MCF 10A (cell line): ENCODE results near the gene PDHB. TPM values are rescaled to one million over a fixed set of nuclear protein-coding genes. Genes with fewer than 3 reads are reported as not detected.
A peak's percentile ranks its signal among the peaks of the same experiment; 100 is the strongest.

Experiments used
- BruUV-seq: library from RNA; stranded (reverse); fragments of 400-500 nt; replicated peaks from 2 replicates; lab custom pipeline; 2021; lab: Mats Ljungman, UMichigan
- CTCF ChIA-PET: fragments of 300-600 bp; sonication (Branson Sonifier 250); formaldehyde crosslinking; extraction: SDS; loops from one replicate; lab custom pipeline; 2021; ENCODE audit warnings: antibody characterized with exemption, inconsistent platforms; lab: Yijun Ruan, JAX
- POLR2A ChIA-PET: fragments of 300-600, 350-650 bp; sonication (Branson Sonifier 250); formaldehyde crosslinking; extraction: SDS; loops from one replicate; lab custom pipeline; 2020; ENCODE audit warnings: antibody characterized with exemption, inconsistent platforms; lab: Yijun Ruan, JAX
- DNase-seq: peaks from one replicate; pipeline ENCODE4 v3.0.0-alpha.2; 2018; ENCODE audit not compliant: unreplicated experiment
- H3K27ac Mint-ChIP-seq: one replicate; pipeline ENCODE4 v1.8.0; 2022; ENCODE audit warnings: mild to moderate bottlenecking, low read depth, mixed read lengths; ENCODE audit not compliant: unreplicated experiment
- H3K27me3 Mint-ChIP-seq: one replicate; pipeline ENCODE4 v1.8.0; 2022; ENCODE audit warnings: mixed read lengths; ENCODE audit not compliant: insufficient read depth, unreplicated experiment
- H3K36me3 Mint-ChIP-seq: one replicate; pipeline ENCODE4 v1.8.0; 2022; ENCODE audit warnings: mild to moderate bottlenecking, moderate library complexity, mixed read lengths; ENCODE audit not compliant: insufficient read depth, unreplicated experiment
- H3K4me1 Mint-ChIP-seq: one replicate; pipeline ENCODE4 v1.8.0; 2022; ENCODE audit warnings: mixed read lengths; ENCODE audit not compliant: insufficient read depth, unreplicated experiment
- H3K4me3 Mint-ChIP-seq: one replicate; pipeline ENCODE4 v1.8.0; 2022; ENCODE audit warnings: mild to moderate bottlenecking, moderate library complexity, mixed read lengths; ENCODE audit not compliant: unreplicated experiment
- H3K9me3 Mint-ChIP-seq: one replicate; pipeline ENCODE4 v1.8.0; 2022; ENCODE audit warnings: mixed read lengths; ENCODE audit not compliant: unreplicated experiment
- CTCF ChIP-seq: fragments of 200-600 bp; IDR thresholded peaks from one replicate; pipeline ENCODE4 v1.8.0; 2022; ENCODE audit warnings: antibody characterized with exemption, mild to moderate bottlenecking; ENCODE audit not compliant: unreplicated experiment
- intact Hi-C: fragments of 100-400 bp; cut with micrococcal nuclease; formaldehyde crosslinking; loops from 2 replicates; pipeline ENCODE4 v1.14.1; 2022
- total RNA-seq: library from RNA; stranded (reverse); gene quantifications from 2 replicates; pipeline ENCODE4 v1.2.3, GENCODE V29; 2022

The PDHB gene
- total RNA-seq, 1 experiment from 2014 or later, result 62.2 TPM

- peak; percentile 95 for DNase-seq
- ChIA-PET POLR2A (interaction anchor here (0.7 to 2.4 kb wide), 9 partner anchors 9 to 129 kb away, joined by 3 to 9 read pairs (median 5); partner anchors contain the start of genes KCTD6 and PDHB), CTCF (interaction anchor here (0.6 to 2.5 kb wide), 25 partner anchors 10 to 1367 kb away, joined by 3 to 31 read pairs (median 4); partner anchors contain the start of gene KCTD6)
- no peak overlapping the region for H3K4me3 Mint-ChIP-seq
- no peaks in the 10 kb centered on the region for H3K27me3 Mint-ChIP-seq
- peak; percentile 89 for TF ChIP-seq CTCF
- peaks cover 6% of the 10 kb centered on the region for H3K36me3 Mint-ChIP-seq
- no TSS peak for BruUV-seq
- intact Hi-C loops, result loop anchor here (1.0 kb wide), 3 partner anchors 29 to 69 kb away; partner anchors contain the start of gene KCTD6
- peak overlapping the region; percentile 71 for H3K27ac Mint-ChIP-seq
- peaks cover 20% of the 10 kb centered on the region for H3K4me1 Mint-ChIP-seq
- no peaks in the 10 kb centered on the region for H3K9me3 Mint-ChIP-seq
Measured at GRCh38 chr3:58463181-58463941, 29.7 kb upstream of the PDHB start.

DNA sequence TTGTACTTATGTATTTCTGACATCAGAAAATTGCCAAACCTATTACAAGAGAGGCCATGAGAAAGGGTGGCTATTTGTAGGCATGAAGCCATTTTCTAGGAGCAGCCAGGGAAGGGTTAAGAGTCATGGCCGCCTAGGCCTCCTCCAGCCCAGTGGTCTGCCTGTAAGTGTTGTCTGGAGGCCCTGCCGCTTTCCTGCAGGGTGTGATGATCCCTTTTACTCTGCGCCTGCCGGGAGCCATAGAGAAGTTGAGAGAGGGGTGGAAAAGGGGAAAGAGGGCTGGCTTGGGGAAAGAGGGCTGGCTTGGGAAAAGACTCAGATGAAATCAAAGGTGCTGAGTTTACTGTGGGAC lies 29.2 kb upstream of the PDHB start:
- TF ChIP-seq CTCF, result no peak
- H3K4me1 Mint-ChIP-seq, result peaks cover 20% of the 10 kb centered on the region
- DNase-seq, result no peak
- no peak overlapping the region for H3K4me3 Mint-ChIP-seq
- intact Hi-C loops, result loop anchor here (1.0 kb wide), 3 partner anchors 29 to 69 kb away; partner anchors contain the start of gene KCTD6
- ChIA-PET POLR2A (no interaction called here), CTCF (interaction anchor here (1.1 kb wide), 1 partner anchor 8 kb away, joined by 4 read pairs; no protein-coding TSS in a partner anchor)
- BruUV-seq, result no TSS peak
- peaks cover 6% of the 10 kb centered on the region for H3K36me3 Mint-ChIP-seq
- H3K9me3 Mint-ChIP-seq, result no peaks in the 10 kb centered on the region
- peak overlapping the region; percentile 71 for H3K27ac Mint-ChIP-seq
- H3K27me3 Mint-ChIP-seq, result no peaks in the 10 kb centered on the region

DNA sequence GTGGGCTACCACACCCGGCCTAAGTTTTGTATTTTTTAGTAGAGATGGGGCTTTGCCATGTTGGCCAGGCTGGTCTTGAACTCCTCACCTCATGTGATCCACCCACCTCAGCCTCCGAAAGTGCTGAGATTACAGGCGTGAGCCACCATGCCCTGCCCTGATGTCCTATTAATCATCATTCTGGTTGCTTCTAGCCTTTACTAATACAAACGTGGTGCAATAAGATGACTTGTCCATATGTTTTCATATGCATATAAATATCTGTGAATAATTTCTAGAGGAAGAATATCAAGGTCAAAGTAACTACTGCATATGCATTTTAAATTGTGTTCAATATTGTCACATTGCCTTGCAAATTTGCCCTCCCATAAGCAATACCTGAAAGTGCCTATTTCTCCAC lies 25.5 kb upstream of the PDHB start:
- Mint-ChIP-seq H3K27me3 (no peaks in the 10 kb centered on the region), H3K36me3 (peaks cover 12% of the 10 kb centered on the region), H3K4me3 (no peak overlapping the region), H3K4me1 (peaks cover 20% of the 10 kb centered on the region), H3K9me3 (peaks cover 6% of the 10 kb centered on the region), H3K27ac (no peak overlapping the region)
- TF ChIP-seq CTCF, result no peak
- POLR2A ChIA-PET, result interaction anchor here (1.2 kb wide), 1 partner anchor 25 kb away, joined by 6 read pairs; the partner anchor contains the start of gene PDHB
- CTCF ChIA-PET, result interaction anchor here (0.6 to 1.9 kb wide), 5 partner anchors 9 to 171 kb away, joined by 3 to 8 read pairs (median 3); no protein-coding TSS in a partner anchor
- intact Hi-C loops, result no loop called here
- no TSS peak for BruUV-seq
- DNase-seq, result peak; percentile 6

- no peaks in the 10 kb centered on the region for H3K27me3 Mint-ChIP-seq
Measured at GRCh38 chr3:58452176-58452575, 18.5 kb upstream of the PDHB start.

More at GRCh38 chr3:58452176-58452575, 18.5 kb upstream of the PDHB start:
- TF ChIP-seq CTCF, result no peak
- Mint-ChIP-seq H3K27ac (no peak overlapping the region), H3K4me1 (no peaks in the 10 kb centered on the region), H3K4me3 (no peak overlapping the region), H3K9me3 (peaks cover 19% of the 10 kb centered on the region), H3K36me3 (peaks cover 6% of the 10 kb centered on the region)
- DNase-seq, result no peak
- BruUV-seq, result no TSS peak
- ChIA-PET POLR2A (no interaction called here), CTCF (interaction anchor here (1.0 kb wide), 1 partner anchor 11 kb away, joined by 3 read pairs; no protein-coding TSS in a partner anchor)
- intact Hi-C loops, result no loop called here
